Central memory CD8-positive, alpha-beta T cell (primary cell): ENCODE data around the gene LAMA2.
A peak's percentile ranks its signal among the peaks of the same experiment; 100 is the strongest.

ENCODE experiments used
- ATAC-seq: fragments of 150-1000 bp; cut with Tn5 transposase; replicated peaks from 2 replicates; pipeline ENCODE4 v1.10.0; 2022; ENCODE audit warnings: mild to moderate bottlenecking, moderate FRiP score, moderate number of reproducible peaks; ENCODE audit not compliant: poor library complexity, severe bottlenecking; ENCODE audit errors: extremely low read depth
- DNase-seq, 2 donors: peaks; one replicate each; pipeline ENCODE4 v3.0.0; 2021; ENCODE audit warnings: low spot score in 2 of 2
- H3K27ac Mint-ChIP-seq: one replicate; pipeline ENCODE4 v1.8.0; 2022; ENCODE audit warnings: low read depth, mild to moderate bottlenecking, moderate library complexity, mixed read lengths
- H3K27me3 Mint-ChIP-seq: one replicate; pipeline ENCODE4 v1.8.0; 2022; ENCODE audit warnings: mixed read lengths
- H3K36me3 Mint-ChIP-seq: one replicate; pipeline ENCODE4 v1.8.0; 2022; ENCODE audit warnings: mild to moderate bottlenecking, moderate library complexity, mixed read lengths; ENCODE audit not compliant: insufficient read depth
- H3K4me1 Mint-ChIP-seq: one replicate; pipeline ENCODE4 v1.8.0; 2022; ENCODE audit warnings: mixed read lengths
- H3K4me3 Mint-ChIP-seq: one replicate; pipeline ENCODE4 v1.8.0; 2022; ENCODE audit warnings: mild to moderate bottlenecking, moderate library complexity, mixed read lengths
- H3K9me3 Mint-ChIP-seq: one replicate; pipeline ENCODE4 v1.8.0; 2022; ENCODE audit warnings: mixed read lengths

Gene LAMA2

DNA sequence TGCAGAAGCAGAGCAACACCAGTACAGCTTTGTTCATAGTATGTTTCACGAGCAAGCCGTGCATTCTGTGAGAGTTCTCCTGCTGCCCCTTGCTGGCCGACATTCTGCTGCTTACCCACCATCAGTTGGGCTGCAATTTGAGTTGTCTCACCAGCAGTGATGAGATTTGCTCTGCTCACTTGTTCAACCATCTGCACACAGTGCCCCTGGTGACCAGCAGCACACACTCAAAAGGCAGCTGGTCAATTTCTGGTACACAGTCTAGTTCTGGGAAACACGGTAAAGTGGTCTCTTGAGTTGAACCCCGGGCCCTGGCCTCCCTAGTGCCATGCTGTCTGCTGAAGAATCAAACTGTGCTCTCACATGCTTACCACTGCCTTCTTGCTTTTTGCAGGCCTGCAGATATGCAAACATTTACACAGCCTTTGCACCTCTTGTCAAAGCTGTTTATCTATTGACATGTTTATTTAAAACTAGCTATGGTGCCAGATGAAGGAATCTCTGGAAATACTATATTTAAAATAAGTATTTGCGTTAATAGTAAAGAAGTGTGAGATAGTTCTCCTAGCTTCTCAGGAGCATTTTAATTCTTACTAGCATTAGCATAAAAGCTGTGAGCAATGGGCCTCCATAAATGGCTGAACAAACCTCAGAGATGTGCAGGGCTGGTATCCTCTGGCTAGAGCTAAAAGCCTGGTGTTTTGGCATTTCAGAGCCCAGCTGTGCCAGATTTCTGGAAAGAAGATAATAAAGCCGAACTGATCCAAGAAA lies 592.7 kb downstream of the LAMA2 start:
- H3K9me3 Mint-ChIP-seq, result no peaks in the 10 kb centered on the region
- H3K4me1 Mint-ChIP-seq, result no peaks in the 10 kb centered on the region

DNA sequence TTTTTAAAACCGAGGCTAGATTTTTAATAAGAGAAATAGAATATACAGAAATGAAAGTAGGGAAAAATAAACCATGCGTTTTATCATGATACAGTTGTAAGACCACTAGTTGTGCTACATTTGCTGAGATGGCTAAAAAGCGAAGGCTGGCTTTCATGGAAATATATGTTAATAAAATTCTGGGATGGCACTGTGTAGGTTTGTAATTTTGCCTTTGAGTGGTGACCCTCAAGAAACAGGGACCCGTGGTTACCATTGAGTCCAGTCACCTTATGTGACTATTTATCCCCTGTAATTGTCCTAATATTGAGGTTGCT lies 593.3 kb downstream of the LAMA2 start:
- Mint-ChIP-seq H3K36me3 (no peaks in the 10 kb centered on the region), H3K27ac (no peak overlapping the region), H3K9me3 (no peaks in the 10 kb centered on the region), H3K4me1 (no peaks in the 10 kb centered on the region), H3K27me3 (no peaks in the 10 kb centered on the region), H3K4me3 (no peak overlapping the region)
- DNase-seq (no peak), ATAC-seq (no peak)

More for the DNA sequence above, 592.7 kb downstream of the LAMA2 start:
- H3K36me3 Mint-ChIP-seq, result no peaks in the 10 kb centered on the region
- no peaks in the 10 kb centered on the region for H3K27me3 Mint-ChIP-seq
- DNase-seq (no peak), ATAC-seq (no peak)
- no peak overlapping the region for H3K27ac Mint-ChIP-seq
- no peak overlapping the region for H3K4me3 Mint-ChIP-seq

DNA sequence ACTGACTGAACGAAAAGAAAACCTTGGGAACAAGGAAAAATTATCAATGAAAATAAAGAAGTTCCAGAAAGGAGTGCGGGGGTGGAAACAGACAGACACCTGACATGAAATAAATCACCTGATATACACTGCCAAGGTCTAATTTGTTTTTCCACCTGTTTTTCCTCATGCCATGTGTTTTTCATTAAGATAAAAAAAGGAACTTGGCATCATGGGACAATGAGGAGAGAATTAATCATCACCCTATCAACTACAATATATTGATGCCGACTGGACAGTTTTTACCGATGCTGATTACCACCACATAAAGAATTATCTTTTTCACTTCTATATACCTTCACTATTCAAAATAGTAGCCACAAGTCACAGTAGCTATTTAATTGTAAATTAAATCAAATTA lies 593.9 kb downstream of the LAMA2 start:
- ATAC-seq, result no peak
- H3K27ac Mint-ChIP-seq, result no peak overlapping the region
- no peaks in the 10 kb centered on the region for H3K36me3 Mint-ChIP-seq
- DNase-seq, result no peak
- no peaks in the 10 kb centered on the region for H3K27me3 Mint-ChIP-seq
- no peaks in the 10 kb centered on the region for H3K9me3 Mint-ChIP-seq
- no peak overlapping the region for H3K4me3 Mint-ChIP-seq
- no peaks in the 10 kb centered on the region for H3K4me1 Mint-ChIP-seq

DNA sequence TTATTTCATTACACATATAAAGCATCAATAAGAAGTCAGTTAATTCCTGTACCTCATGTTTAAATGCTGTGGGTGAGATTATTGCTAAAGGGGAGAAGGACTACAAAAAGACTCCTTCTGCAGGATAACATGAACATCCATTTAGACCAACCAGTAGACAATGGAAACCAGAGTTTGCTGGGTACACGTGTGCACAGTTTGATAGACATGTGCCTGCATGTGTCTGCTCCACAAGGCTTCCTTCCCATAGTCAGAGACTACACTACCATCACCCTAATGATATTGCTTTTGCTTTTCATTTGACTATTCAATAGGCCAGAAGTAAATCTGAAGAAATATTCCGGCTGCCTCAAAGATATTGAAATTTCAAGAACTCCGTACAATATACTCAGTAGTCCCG lies 595.4 kb downstream of the LAMA2 start:
- DNase-seq, result no peak
- H3K27ac Mint-ChIP-seq, result no peak overlapping the region
- H3K27me3 Mint-ChIP-seq, result no peaks in the 10 kb centered on the region
- H3K36me3 Mint-ChIP-seq, result no peaks in the 10 kb centered on the region
- ATAC-seq, result no peak
- no peaks in the 10 kb centered on the region for H3K4me1 Mint-ChIP-seq
- no peaks in the 10 kb centered on the region for H3K9me3 Mint-ChIP-seq
- H3K4me3 Mint-ChIP-seq, result no peak overlapping the region

DNA sequence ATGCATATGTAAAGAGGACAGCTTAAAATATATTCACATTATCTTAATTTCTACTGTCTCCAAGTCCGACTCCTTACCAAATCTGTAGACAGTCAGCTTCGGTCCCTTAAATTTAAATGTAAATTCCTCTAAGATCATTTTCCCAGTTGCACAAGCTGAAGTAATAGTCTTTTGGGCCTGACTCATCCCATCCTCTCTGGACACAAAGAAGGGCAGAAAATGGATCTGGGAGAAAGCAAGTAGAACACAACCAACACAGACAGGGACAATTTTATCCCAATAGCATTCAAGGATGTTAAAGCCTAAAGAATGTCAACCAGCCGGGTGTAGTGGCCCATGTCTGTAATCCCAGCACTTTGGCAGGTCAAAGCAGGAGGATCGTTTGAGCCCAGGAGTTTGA lies 598.8 kb downstream of the LAMA2 start:
- Mint-ChIP-seq H3K36me3 (no peaks in the 10 kb centered on the region), H3K9me3 (no peaks in the 10 kb centered on the region), H3K4me1 (no peaks in the 10 kb centered on the region), H3K4me3 (no peak overlapping the region), H3K27ac (no peak overlapping the region), H3K27me3 (no peaks in the 10 kb centered on the region)
- no peak for DNase-seq
- no peak for ATAC-seq

DNA sequence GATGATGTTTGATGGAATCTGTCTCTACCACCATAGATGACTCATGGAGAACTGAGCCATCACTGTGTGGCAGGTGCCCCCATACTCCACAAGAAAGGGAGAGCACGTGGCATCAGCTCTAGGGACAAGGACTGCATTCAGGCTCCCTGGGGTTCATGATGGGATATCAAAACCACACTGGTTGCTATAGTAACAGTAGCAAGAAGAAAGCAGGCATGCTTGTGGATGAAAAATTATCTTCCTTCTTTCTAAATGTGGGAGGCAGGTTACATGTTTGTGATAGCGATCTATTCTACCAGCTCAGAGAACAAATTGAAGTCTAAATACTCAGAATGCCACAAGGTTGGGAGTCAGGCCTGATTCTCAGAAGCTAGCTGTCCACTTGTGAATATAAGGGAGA lies 602.8 kb downstream of the LAMA2 start:
- Mint-ChIP-seq H3K27ac (no peak overlapping the region), H3K4me1 (peaks cover 16% of the 10 kb centered on the region), H3K9me3 (no peaks in the 10 kb centered on the region), H3K27me3 (no peaks in the 10 kb centered on the region), H3K4me3 (no peak overlapping the region), H3K36me3 (peaks cover 3% of the 10 kb centered on the region)
- ATAC-seq, result no peak
- DNase-seq, result no peak

DNA sequence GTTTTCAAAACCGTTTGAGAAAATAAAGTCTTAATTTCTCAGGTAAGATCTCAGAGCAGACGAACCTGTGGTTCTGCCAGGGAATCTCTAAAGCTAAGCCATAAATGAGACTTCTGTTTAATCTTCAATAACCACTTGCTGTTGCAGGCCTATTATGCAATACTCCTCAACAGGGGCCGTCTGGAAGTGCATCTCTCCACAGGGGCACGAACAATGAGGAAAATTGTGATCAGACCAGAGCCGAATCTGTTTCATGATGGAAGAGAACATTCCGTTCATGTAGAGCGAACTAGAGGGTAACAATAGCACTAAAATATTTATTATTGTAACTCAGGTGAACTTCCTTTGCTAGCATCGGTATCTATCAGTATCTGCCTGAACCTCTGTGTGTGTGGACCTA lies 603.4 kb downstream of the LAMA2 start:
- peaks cover 5% of the 10 kb centered on the region for H3K36me3 Mint-ChIP-seq
- no peaks in the 10 kb centered on the region for H3K27me3 Mint-ChIP-seq
- H3K27ac Mint-ChIP-seq, result no peak overlapping the region
- DNase-seq (no peak), ATAC-seq (no peak)
- peaks cover 22% of the 10 kb centered on the region for H3K4me1 Mint-ChIP-seq
- H3K9me3 Mint-ChIP-seq, result no peaks in the 10 kb centered on the region
- H3K4me3 Mint-ChIP-seq, result no peak overlapping the region

DNA sequence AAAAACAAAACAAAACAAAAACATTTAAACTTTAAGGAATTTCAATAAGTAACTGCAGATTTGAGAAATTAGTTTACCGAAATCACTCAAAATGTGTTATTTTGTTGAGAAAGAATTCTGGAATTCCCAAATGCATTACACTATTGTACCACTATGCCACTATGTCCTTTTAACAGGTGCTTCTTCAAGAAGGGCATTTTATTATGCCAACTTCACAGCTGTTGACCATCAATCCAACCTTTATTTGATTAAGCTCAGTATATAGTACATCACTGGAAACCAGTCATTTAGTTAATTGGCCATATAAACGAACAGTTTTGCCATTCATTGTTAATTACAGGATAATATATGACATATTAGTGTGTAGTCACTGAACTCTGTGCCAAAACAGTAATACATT lies 605.4 kb downstream of the LAMA2 start:
- no peak overlapping the region for H3K27ac Mint-ChIP-seq
- H3K4me1 Mint-ChIP-seq, result peaks cover 24% of the 10 kb centered on the region
- ATAC-seq, result no peak
- no peak overlapping the region for H3K4me3 Mint-ChIP-seq
- no peaks in the 10 kb centered on the region for H3K9me3 Mint-ChIP-seq
- no peaks in the 10 kb centered on the region for H3K27me3 Mint-ChIP-seq
- H3K36me3 Mint-ChIP-seq, result peaks cover 5% of the 10 kb centered on the region
- DNase-seq, result no peak

DNA sequence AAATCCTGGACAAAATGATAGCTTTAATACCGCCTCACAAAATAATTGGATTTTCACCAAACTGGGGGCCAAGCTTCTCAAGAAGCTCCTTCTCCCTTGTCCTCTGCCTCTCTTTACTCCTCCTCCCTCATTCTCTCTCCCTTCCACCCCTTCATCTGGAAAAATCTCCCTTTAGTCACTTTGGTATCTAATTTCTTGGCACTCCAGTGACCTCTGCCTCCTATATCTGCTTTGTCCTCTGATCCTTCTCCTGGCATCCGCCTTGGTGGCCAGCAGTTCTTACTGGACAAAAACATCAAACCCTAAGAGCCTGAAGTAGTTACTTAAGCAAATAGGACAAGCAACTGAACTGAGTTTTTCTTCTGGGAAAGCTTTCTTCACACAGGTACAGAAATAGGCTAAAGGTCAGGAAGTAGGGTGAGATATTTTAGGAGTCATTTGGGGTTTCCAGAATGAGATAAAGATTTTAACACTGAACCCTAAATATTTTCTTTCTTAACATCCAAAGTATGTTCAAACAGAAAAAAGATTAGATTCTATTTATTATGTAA lies 606.4 kb downstream of the LAMA2 start:
- Mint-ChIP-seq H3K4me1 (peaks cover 24% of the 10 kb centered on the region), H3K9me3 (no peaks in the 10 kb centered on the region), H3K27ac (peak overlapping the region; percentile 44), H3K4me3 (no peak overlapping the region), H3K36me3 (peaks cover 5% of the 10 kb centered on the region), H3K27me3 (no peaks in the 10 kb centered on the region)
- no peak for ATAC-seq
- no peak for DNase-seq

DNA sequence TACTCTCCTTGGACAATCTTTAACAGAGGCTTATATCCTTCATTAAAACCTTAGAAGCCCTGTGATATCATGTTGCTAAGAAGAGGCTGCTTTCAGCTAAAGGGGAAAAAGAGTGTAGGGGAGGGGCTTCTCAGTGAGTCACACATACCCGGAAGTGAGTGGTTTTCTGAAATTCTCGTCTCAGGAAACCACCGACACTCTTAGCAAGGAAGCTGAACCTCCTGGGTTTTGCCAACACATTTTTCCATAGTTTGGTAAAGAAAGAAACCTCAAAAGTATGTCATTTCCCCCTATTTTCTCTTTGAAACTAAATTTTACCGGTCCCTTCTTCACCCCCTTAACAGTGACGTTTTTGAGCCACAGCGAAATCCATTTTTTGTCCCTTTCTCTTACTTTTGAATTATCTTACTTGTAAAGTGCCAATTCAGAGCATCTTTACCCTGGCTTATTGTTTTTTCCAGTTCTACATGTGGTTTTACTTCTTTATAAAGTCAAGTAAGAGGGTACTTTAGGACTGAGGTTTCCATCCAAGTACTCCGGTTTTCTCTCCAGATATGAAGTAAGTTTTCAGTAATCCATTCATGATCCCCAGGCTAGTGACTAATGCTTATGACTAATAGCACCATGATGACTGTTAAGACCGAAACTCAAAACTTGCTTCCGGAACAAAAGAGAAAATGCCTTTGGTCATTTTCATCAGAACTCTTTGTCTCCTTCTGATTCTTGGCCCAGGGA lies 607.8 kb downstream of the LAMA2 start:
- H3K27ac Mint-ChIP-seq, result peak overlapping the region; percentile 98
- peak in 1 of 2 donors; percentile 54 for DNase-seq
- H3K4me1 Mint-ChIP-seq, result peaks cover 24% of the 10 kb centered on the region
- H3K4me3 Mint-ChIP-seq, result peak overlapping the region; percentile 75
- no peaks in the 10 kb centered on the region for H3K27me3 Mint-ChIP-seq
- ATAC-seq, result peak; percentile 96
- H3K36me3 Mint-ChIP-seq, result peaks cover 5% of the 10 kb centered on the region
- H3K9me3 Mint-ChIP-seq, result no peaks in the 10 kb centered on the region

DNA sequence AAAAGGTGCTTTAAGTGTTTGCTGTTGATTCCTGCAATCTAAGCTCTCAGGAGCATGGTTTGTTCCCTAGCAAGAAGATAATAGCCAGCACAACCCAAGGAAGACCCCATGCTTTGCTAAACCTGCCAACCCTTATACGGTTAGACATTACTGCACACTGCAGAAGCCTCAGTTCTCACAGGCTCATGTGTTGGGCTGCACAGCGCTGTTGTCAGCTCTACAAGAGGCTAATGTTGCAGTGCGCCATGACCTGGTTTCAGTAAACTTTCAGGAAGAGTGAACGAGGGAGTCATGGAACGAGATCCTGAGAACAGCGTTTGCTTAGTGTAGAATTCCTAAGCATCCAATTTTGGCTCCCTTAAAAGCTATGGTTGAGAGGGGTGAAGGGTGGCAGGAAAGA lies 608.5 kb downstream of the LAMA2 start:
- no peaks in the 10 kb centered on the region for H3K9me3 Mint-ChIP-seq
- ATAC-seq (no peak), DNase-seq (no peak)
- peaks cover 24% of the 10 kb centered on the region for H3K4me1 Mint-ChIP-seq
- H3K27me3 Mint-ChIP-seq, result no peaks in the 10 kb centered on the region
- peak overlapping the region; percentile 98 for H3K27ac Mint-ChIP-seq
- peak overlapping the region; percentile 75 for H3K4me3 Mint-ChIP-seq
- H3K36me3 Mint-ChIP-seq, result peaks cover 5% of the 10 kb centered on the region

DNA sequence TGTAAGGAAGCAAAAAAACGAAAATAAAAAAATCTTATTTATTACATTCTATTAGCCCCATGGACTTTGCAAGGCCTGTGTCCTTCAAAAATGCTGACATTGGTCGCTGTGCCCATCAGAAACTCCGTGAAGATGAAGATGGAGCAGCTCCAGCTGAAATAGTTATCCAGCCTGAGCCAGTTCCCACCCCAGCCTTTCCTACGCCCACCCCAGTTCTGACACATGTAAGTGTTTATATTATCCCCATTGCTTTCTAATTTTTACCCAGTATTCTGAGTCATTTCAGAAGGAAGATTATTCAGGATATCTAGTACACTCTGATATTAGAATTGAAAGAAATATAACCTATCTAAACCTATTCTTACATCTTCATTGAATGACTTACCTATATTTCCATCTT lies 609.3 kb downstream of the LAMA2 start:
- H3K4me1 Mint-ChIP-seq, result peaks cover 24% of the 10 kb centered on the region

DNA sequence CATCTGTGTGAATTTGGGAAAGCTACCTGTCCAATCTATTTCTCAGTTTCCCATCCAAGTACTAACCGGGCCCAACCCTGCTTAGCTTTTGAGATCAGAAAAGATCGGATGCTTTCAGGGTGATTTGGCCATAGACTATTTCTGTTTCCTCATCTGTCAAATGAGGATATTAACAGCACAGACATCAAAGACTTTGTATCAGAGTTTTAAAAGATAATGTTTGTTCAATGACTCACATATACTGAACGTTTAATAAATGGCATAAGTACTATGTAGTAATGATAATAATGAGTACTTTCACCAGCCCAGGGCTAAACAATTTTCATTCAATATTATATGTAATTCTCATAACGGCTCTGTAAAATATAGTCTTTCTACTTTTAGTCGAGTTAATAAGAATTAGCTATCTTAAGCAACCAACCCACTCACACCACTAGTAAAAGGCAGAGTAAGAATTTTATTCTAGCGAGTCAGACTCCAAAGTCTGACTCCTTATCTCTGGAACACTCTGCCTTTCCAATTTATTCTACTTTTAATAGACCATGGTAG lies 610.5 kb downstream of the LAMA2 start:
- ATAC-seq (no peak), DNase-seq (no peak)
- H3K4me1 Mint-ChIP-seq, result peaks cover 24% of the 10 kb centered on the region
- no peak overlapping the region for H3K27ac Mint-ChIP-seq
- H3K9me3 Mint-ChIP-seq, result no peaks in the 10 kb centered on the region
- H3K36me3 Mint-ChIP-seq, result peaks cover 5% of the 10 kb centered on the region
- no peaks in the 10 kb centered on the region for H3K27me3 Mint-ChIP-seq
- no peak overlapping the region for H3K4me3 Mint-ChIP-seq

More for the DNA sequence above, 609.3 kb downstream of the LAMA2 start:
- no peaks in the 10 kb centered on the region for H3K27me3 Mint-ChIP-seq
- DNase-seq (no peak), ATAC-seq (no peak)
- no peak overlapping the region for H3K27ac Mint-ChIP-seq
- H3K36me3 Mint-ChIP-seq, result peaks cover 5% of the 10 kb centered on the region
- no peak overlapping the region for H3K4me3 Mint-ChIP-seq
- no peaks in the 10 kb centered on the region for H3K9me3 Mint-ChIP-seq
